ENCODE measurements around the gene CIRBP. TPM values are rescaled to one million over a fixed set of nuclear protein-coding genes. Genes with fewer than 3 reads are reported as not detected.
A peak's percentile ranks its signal among the peaks of the same experiment; 100 is the strongest.

CIRBP gene
- total RNA-seq, 1 donor from 2014 or later = 184 TPM

GRCh38 chr19:1234955-1235380 is 34.2 kb upstream of the CIRBP start:
- H3K9me3 ChIP-seq (ENCODE audit: insufficient read depth, low read depth, low read length) = no peaks in the 10 kb centered on the region
- H3K27me3 ChIP-seq (ENCODE audit: insufficient read depth, low read length) = no peaks in the 10 kb centered on the region
- no peak overlapping the region for H2AFZ ChIP-seq (ENCODE audit: low read depth, low read length)
- no peak overlapping the region for H3K4me3 ChIP-seq (ENCODE audit: insufficient read depth, low read depth, low read length)
- no peaks in the 10 kb centered on the region for H3K27me3 Mint-ChIP-seq (ENCODE audit: low read depth, unreplicated experiment)
- no peak for FAIRE-seq
- no peak for DNase-seq (ENCODE audit: low read depth)
- peaks cover 12% of the 10 kb centered on the region for H3K4me1 Mint-ChIP-seq (ENCODE audit: low read depth, unreplicated experiment)
- peaks cover 13% of the 10 kb centered on the region for H3K79me2 ChIP-seq (ENCODE audit: insufficient read depth, low read length)
- H3K36me3 Mint-ChIP-seq (ENCODE audit: low read depth, unreplicated experiment) = peaks cover 7% of the 10 kb centered on the region
- H3K4me1 ChIP-seq (ENCODE audit: insufficient read depth, low read length) = peaks cover 25% of the 10 kb centered on the region
- H4K20me1 ChIP-seq (ENCODE audit: insufficient read depth, low read length) = peaks cover 52% of the 10 kb centered on the region
- H3K4me2 ChIP-seq (ENCODE audit: low read length) = no peak overlapping the region
- H3K4me3 Mint-ChIP-seq (ENCODE audit: unreplicated experiment) = no peak overlapping the region
- no peak overlapping the region for H3K9ac ChIP-seq (ENCODE audit: low read length)
- no peak overlapping the region for H3K27ac Mint-ChIP-seq (ENCODE audit: unreplicated experiment)
- no peaks in the 10 kb centered on the region for H3K9me3 Mint-ChIP-seq (ENCODE audit: unreplicated experiment)
- H3K27ac ChIP-seq (ENCODE audit: low read depth, low read length) = no peak overlapping the region
- peaks cover 3% of the 10 kb centered on the region for H3K36me3 ChIP-seq (ENCODE audit: insufficient read depth, low read length)
- no peak for TF ChIP-seq EZH2 (IDR thresholded peaks at IDR 0.05; ENCODE audit: insufficient read depth, low read length)
- no peak for TF ChIP-seq CTCF (IDR thresholded peaks at IDR 0.05; ENCODE audit: insufficient read depth, low read depth, low read length)

GRCh38 chr19:1235625-1236538 is 33.2 kb upstream of the CIRBP start:
- Histone ChIP-seq H4K20me1 (ENCODE audit: insufficient read depth, low read length) (peaks cover 48% of the 10 kb centered on the region), H3K9ac (ENCODE audit: low read length) (peak overlapping the region; percentile 61), H3K9me3 (ENCODE audit: insufficient read depth, low read depth, low read length) (no peaks in the 10 kb centered on the region), H3K79me2 (ENCODE audit: insufficient read depth, low read length) (peaks cover 13% of the 10 kb centered on the region), H3K36me3 (ENCODE audit: insufficient read depth, low read length) (peaks cover 3% of the 10 kb centered on the region), H3K27ac (ENCODE audit: low read depth, low read length) (no peak overlapping the region), H2AFZ (ENCODE audit: low read depth, low read length) (peak overlapping the region; percentile 32), H3K27me3 (ENCODE audit: insufficient read depth, low read length) (no peaks in the 10 kb centered on the region), H3K4me3 (ENCODE audit: insufficient read depth, low read depth, low read length) (peak overlapping the region; percentile 57), H3K4me1 (ENCODE audit: insufficient read depth, low read length) (peaks cover 28% of the 10 kb centered on the region), H3K4me2 (ENCODE audit: low read length) (peak overlapping the region; percentile 97)
- FAIRE-seq (no peak), DNase-seq (ENCODE audit: low read depth) (no peak)
- H3K4me3 Mint-ChIP-seq (ENCODE audit: unreplicated experiment) = peak overlapping the region; percentile 50
- no peaks in the 10 kb centered on the region for H3K27me3 Mint-ChIP-seq (ENCODE audit: low read depth, unreplicated experiment)
- no peak overlapping the region for H3K27ac Mint-ChIP-seq (ENCODE audit: unreplicated experiment)
- no peaks in the 10 kb centered on the region for H3K9me3 Mint-ChIP-seq (ENCODE audit: unreplicated experiment)
- TF ChIP-seq CTCF (IDR thresholded peaks at IDR 0.05; ENCODE audit: insufficient read depth, low read depth, low read length) (no peak), EZH2 (IDR thresholded peaks at IDR 0.05; ENCODE audit: insufficient read depth, low read length) (no peak)
- H3K36me3 Mint-ChIP-seq (ENCODE audit: low read depth, unreplicated experiment) = peaks cover 7% of the 10 kb centered on the region
- peaks cover 12% of the 10 kb centered on the region for H3K4me1 Mint-ChIP-seq (ENCODE audit: low read depth, unreplicated experiment)

GRCh38 chr19:1236576-1236975 is 32.6 kb upstream of the CIRBP start:
- FAIRE-seq = no peak
- Histone ChIP-seq H3K4me2 (ENCODE audit: low read length) (peak overlapping the region; percentile 97), H3K36me3 (ENCODE audit: insufficient read depth, low read length) (peaks cover 3% of the 10 kb centered on the region), H3K4me1 (ENCODE audit: insufficient read depth, low read length) (peaks cover 34% of the 10 kb centered on the region), H3K4me3 (ENCODE audit: insufficient read depth, low read depth, low read length) (peak overlapping the region; percentile 68), H4K20me1 (ENCODE audit: insufficient read depth, low read length) (peaks cover 46% of the 10 kb centered on the region), H3K27ac (ENCODE audit: low read depth, low read length) (no peak overlapping the region), H3K79me2 (ENCODE audit: insufficient read depth, low read length) (peaks cover 13% of the 10 kb centered on the region), H2AFZ (ENCODE audit: low read depth, low read length) (peak overlapping the region; percentile 32), H3K27me3 (ENCODE audit: insufficient read depth, low read length) (no peaks in the 10 kb centered on the region), H3K9ac (ENCODE audit: low read length) (peak overlapping the region; percentile 79), H3K9me3 (ENCODE audit: insufficient read depth, low read depth, low read length) (no peaks in the 10 kb centered on the region)
- Mint-ChIP-seq H3K36me3 (ENCODE audit: low read depth, unreplicated experiment) (peaks cover 7% of the 10 kb centered on the region), H3K4me3 (ENCODE audit: unreplicated experiment) (peak overlapping the region; percentile 50), H3K4me1 (ENCODE audit: low read depth, unreplicated experiment) (peaks cover 12% of the 10 kb centered on the region), H3K27me3 (ENCODE audit: low read depth, unreplicated experiment) (no peaks in the 10 kb centered on the region), H3K27ac (ENCODE audit: unreplicated experiment) (no peak overlapping the region), H3K9me3 (ENCODE audit: unreplicated experiment) (no peaks in the 10 kb centered on the region)
- no peak for TF ChIP-seq EZH2 (IDR thresholded peaks at IDR 0.05; ENCODE audit: insufficient read depth, low read length)
- TF ChIP-seq CTCF (IDR thresholded peaks at IDR 0.05; ENCODE audit: insufficient read depth, low read depth, low read length) = no peak
- no peak for DNase-seq (ENCODE audit: low read depth)

All from astrocyte (in vitro differentiated cells and primary cell).